HG02588 (cell line): Measurements from ENCODE around the gene SELPLG.
"Not testable (repeated sequence)": the region's sequence is repeated elsewhere in the genome, so short reads cannot be mapped to it uniquely, and the experiment has no call there.

Source experiments
- ATAC-seq: cut with Tn5 transposase; IDR thresholded peaks from one replicate; pipeline ENCODE4 v1.9.1; 2021; ENCODE audit warnings: mild to moderate bottlenecking, moderate library complexity; ENCODE audit not compliant: unreplicated experiment

Gene SELPLG

GRCh38 chr12:108656247-108656646, 22.6 kb upstream of the SELPLG start:
- not testable (repeated sequence) for ATAC-seq

GRCh38 chr12:108655812-108656175, 22.1 kb upstream of the SELPLG start:
- not testable (repeated sequence) for ATAC-seq

GRCh38 chr12:108654622-108655021, 20.9 kb upstream of the SELPLG start:
- not testable (repeated sequence) for ATAC-seq

GRCh38 chr12:108653922-108654321, 20.2 kb upstream of the SELPLG start:
- no peak for ATAC-seq

GRCh38 chr12:108653082-108653516, 19.4 kb upstream of the SELPLG start:
- no peak for ATAC-seq

- ATAC-seq, result no peak
Measured at GRCh38 chr12:108650083-108650482, 16.4 kb upstream of the SELPLG start.

GRCh38 chr12:108649669-108650068, 16.0 kb upstream of the SELPLG start:
- no peak for ATAC-seq

- no peak for ATAC-seq
Measured at GRCh38 chr12:108649126-108649525, 15.4 kb upstream of the SELPLG start.

GRCh38 chr12:108648371-108648770, 14.7 kb upstream of the SELPLG start:
- ATAC-seq, result no peak

- no peak for ATAC-seq
Measured at GRCh38 chr12:108647585-108648287, 14.0 kb upstream of the SELPLG start.

- ATAC-seq, result no peak
Measured at GRCh38 chr12:108646600-108647579, 13.2 kb upstream of the SELPLG start.

GRCh38 chr12:108645686-108646599, 12.2 kb upstream of the SELPLG start:
- no peak for ATAC-seq

GRCh38 chr12:108644811-108645120, 11.1 kb upstream of the SELPLG start:
- ATAC-seq, result no peak

GRCh38 chr12:108643941-108644810, 10.5 kb upstream of the SELPLG start:
- ATAC-seq, result no peak

- ATAC-seq, result no peak
Measured at GRCh38 chr12:108642899-108643654, 9.4 kb upstream of the SELPLG start.

GRCh38 chr12:108642269-108642870, 8.7 kb upstream of the SELPLG start:
- no peak for ATAC-seq

- ATAC-seq, result no peak
Measured at GRCh38 chr12:108641446-108642268, 8.0 kb upstream of the SELPLG start.

GRCh38 chr12:108640802-108641445, 7.2 kb upstream of the SELPLG start:
- no peak for ATAC-seq
